Testis (tissue), 2 donors: ENCODE results near the gene PRRG1.
"Not testable (repeated sequence)": the region's sequence is repeated elsewhere in the genome, so short reads cannot be mapped to it uniquely, and the experiment has no call there.

ENCODE experiments used
- CTCF ChIP-seq, 3 experiments: fragments of 450-650 bp in 2 of 3; fragments of 200-600 bp in 1 of 3; sonication (generic) in 1 of 3; IDR thresholded peaks; one replicate each; pipeline ENCODE4 v1.5.1; 2016 to 2019; ENCODE audit warnings: antibody characterized with exemption in 3 of 3, mild to moderate bottlenecking in 2 of 3, moderate library complexity in 1 of 3
- POLR2A ChIP-seq: fragments of 450-650 bp; IDR thresholded peaks from one replicate; pipeline ENCODE4 v1.6.1; 2017; ENCODE audit warnings: antibody characterized with exemption, mild to moderate bottlenecking, moderate library complexity

DNA sequence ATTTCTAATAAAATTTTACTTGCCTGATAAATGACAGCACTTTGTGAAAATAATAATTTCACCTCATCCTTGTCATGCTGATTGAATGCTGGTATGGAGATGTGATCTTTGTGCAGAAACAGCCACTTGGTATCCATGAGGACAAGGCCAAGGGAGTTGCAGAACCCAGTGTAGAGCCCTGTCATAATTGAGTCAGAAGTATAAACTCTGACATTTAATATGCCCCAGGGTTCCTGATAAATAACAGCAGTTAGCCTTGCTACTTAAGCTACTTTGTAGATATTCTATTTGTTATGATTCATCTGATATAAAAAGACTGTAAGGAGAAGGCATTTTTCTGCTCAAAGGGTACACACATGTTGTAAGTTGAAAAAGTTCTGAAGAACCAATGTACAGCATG lies 149.2 kb downstream of the PRRG1 start:
- TF ChIP-seq CTCF (IDR thresholded peaks at IDR 0.05); POLR2A: not testable (repeated sequence)
